Astrocyte of the cerebellum (primary cell): Measurements from ENCODE around the gene TBX10.

ENCODE experiments used
- DNase-seq: peaks from one replicate; pipeline ENCODE4 v3.0.0-alpha.2; 2011; ENCODE audit warnings: low read depth
- H3K4me3 ChIP-seq: 2 replicates; pipeline ENCODE4 v1.5.1; 2011; ENCODE audit warnings: mild to moderate bottlenecking, low read depth, low read length, moderate library complexity
- CTCF ChIP-seq: IDR thresholded peaks from 2 replicates; pipeline ENCODE4 v1.5.1; 2012; ENCODE audit warnings: low read length, low read depth, moderate library complexity, mild to moderate bottlenecking; ENCODE audit errors: missing control alignments
- in situ Hi-C: cut with HindIII; loops from 2 replicates; pipeline ENCODE4 v1.10.0; 2017; ENCODE audit warnings: low sequenced_read_pairs

The TBX10 gene

GRCh38 chr11:67654225-67654624, 14.7 kb upstream of the TBX10 start:
- DNase-seq, result no peak
- no peak for TF ChIP-seq CTCF
- in situ Hi-C loops, result no loop called here
- H3K4me3 ChIP-seq, result no peak overlapping the region

GRCh38 chr11:67652965-67653845, 13.6 kb upstream of the TBX10 start:
- no peak for DNase-seq
- no peak overlapping the region for H3K4me3 ChIP-seq
- in situ Hi-C loops, result no loop called here
- TF ChIP-seq CTCF, result no peak

GRCh38 chr11:67651976-67652781, 12.6 kb upstream of the TBX10 start:
- in situ Hi-C loops, result no loop called here
- TF ChIP-seq CTCF, result no peak
- no peak for DNase-seq

GRCh38 chr11:67649634-67650510, 10.3 kb upstream of the TBX10 start:
- in situ Hi-C loops, result no loop called here
- no peak for TF ChIP-seq CTCF
- H3K4me3 ChIP-seq, result no peak overlapping the region
- no peak for DNase-seq

More at GRCh38 chr11:67651976-67652781, 12.6 kb upstream of the TBX10 start:
- no peak overlapping the region for H3K4me3 ChIP-seq

GRCh38 chr11:67648796-67649613, 9.4 kb upstream of the TBX10 start:
- TF ChIP-seq CTCF, result no peak
- DNase-seq, result no peak
- in situ Hi-C loops, result no loop called here
- no peak overlapping the region for H3K4me3 ChIP-seq
